Measurements from ENCODE around the gene OR11G2. TPM values are rescaled to one million over a fixed set of nuclear protein-coding genes. Genes with fewer than 3 reads are reported as not detected.
"Not testable (repeated sequence)": the region's sequence is repeated elsewhere in the genome, so short reads cannot be mapped to it uniquely, and the experiment has no call there.

OR11G2 gene
- polyA plus RNA-seq, 1 of the 3 experiments (the other 2 are of a cell fraction): not detected

DNA sequence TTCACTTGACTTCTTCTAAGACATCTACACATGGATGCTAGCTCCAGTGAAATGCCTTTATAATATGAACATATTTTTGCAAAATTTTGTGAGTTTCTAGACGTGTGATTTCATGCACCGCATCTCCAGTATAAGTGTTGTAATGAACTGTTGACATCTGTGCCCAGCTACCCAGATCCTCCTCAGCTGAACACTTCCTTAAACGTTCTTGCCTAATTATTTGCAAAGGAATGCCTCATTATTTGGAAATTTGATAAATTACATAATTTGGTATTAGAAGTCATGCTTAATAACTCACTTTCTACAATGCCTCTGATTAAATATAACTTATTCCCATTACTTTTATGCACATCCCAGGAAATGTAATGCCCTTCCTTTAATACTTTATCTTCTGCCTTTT is 14.0 kb downstream of the OR11G2 start (continued):
- TF ChIP-seq, protein P1, sequence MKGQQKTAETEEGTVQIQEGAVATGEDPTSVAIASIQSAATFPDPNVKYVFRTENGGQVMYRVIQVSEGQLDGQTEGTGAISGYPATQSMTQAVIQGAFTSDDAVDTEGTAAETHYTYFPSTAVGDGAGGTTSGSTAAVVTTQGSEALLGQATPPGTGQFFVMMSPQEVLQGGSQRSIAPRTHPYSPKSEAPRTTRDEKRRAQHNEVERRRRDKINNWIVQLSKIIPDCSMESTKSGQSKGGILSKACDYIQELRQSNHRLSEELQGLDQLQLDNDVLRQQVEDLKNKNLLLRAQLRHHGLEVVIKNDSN (IDR thresholded peaks at IDR 0.05; ENCODE audit: borderline replicate concordance, low read depth): no peak
- TF ChIP-seq RAD21 (IDR thresholded peaks at IDR 0.05; ENCODE audit: low read length) (no peak), SIN3A (IDR thresholded peaks at IDR 0.05; ENCODE audit: borderline replicate concordance, low read depth, low read length) (no peak), NRF1 (IDR thresholded peaks at IDR 0.05; ENCODE audit: low read depth, low read length) (no peak), ZBTB33 (IDR thresholded peaks at IDR 0.05; ENCODE audit: borderline replicate concordance, low read depth) (no peak), MEF2A (IDR thresholded peaks at IDR 0.05; ENCODE audit: borderline replicate concordance, low read depth) (no peak)

- ChIA-PET POLR2A (no interaction called here), CTCF (no interaction called here)
- TF ChIP-seq TAF1 (IDR thresholded peaks at IDR 0.05; ENCODE audit: borderline replicate concordance, low read depth, low read length) (no peak), MEF2A (IDR thresholded peaks at IDR 0.05; ENCODE audit: borderline replicate concordance, low read depth) (no peak), FOXJ3 (CRISPR knock-in tag; IDR thresholded peaks at IDR 0.05) (no peak), TEAD4 (IDR thresholded peaks at IDR 0.05; ENCODE audit: borderline replicate concordance, insufficient read depth) (no peak), FOXM1 (IDR thresholded peaks at IDR 0.05; ENCODE audit: low read depth) (no peak), POLR2AphosphoS5 (IDR thresholded peaks at IDR 0.05; ENCODE audit: low read depth, low read length) (no peak), RFX5 (IDR thresholded peaks at IDR 0.05; ENCODE audit: low read length) (no peak), IRF3 (IDR thresholded peaks at IDR 0.05; ENCODE audit: low read depth, low read length) (no peak), PBX3 (IDR thresholded peaks at IDR 0.05) (no peak), EZH2phosphoT487 (IDR thresholded peaks at IDR 0.05; ENCODE audit: borderline replicate concordance, low read depth) (no peak), GABPA (IDR thresholded peaks at IDR 0.05; ENCODE audit: low read depth) (no peak), RCOR1 (IDR thresholded peaks at IDR 0.05; ENCODE audit: low read length) (no peak), RAD21 (IDR thresholded peaks at IDR 0.05; ENCODE audit: low read length) (no peak), ELF1 (IDR thresholded peaks at IDR 0.05) (no peak), SMC3 (IDR thresholded peaks at IDR 0.05; ENCODE audit: low read depth, low read length) (no peak), MAX (IDR thresholded peaks at IDR 0.05; ENCODE audit: low read depth) (no peak), FOSL2 (IDR thresholded peaks at IDR 0.05; ENCODE audit: borderline replicate concordance, low read depth) (no peak)
- TF ChIP-seq, protein P2, sequence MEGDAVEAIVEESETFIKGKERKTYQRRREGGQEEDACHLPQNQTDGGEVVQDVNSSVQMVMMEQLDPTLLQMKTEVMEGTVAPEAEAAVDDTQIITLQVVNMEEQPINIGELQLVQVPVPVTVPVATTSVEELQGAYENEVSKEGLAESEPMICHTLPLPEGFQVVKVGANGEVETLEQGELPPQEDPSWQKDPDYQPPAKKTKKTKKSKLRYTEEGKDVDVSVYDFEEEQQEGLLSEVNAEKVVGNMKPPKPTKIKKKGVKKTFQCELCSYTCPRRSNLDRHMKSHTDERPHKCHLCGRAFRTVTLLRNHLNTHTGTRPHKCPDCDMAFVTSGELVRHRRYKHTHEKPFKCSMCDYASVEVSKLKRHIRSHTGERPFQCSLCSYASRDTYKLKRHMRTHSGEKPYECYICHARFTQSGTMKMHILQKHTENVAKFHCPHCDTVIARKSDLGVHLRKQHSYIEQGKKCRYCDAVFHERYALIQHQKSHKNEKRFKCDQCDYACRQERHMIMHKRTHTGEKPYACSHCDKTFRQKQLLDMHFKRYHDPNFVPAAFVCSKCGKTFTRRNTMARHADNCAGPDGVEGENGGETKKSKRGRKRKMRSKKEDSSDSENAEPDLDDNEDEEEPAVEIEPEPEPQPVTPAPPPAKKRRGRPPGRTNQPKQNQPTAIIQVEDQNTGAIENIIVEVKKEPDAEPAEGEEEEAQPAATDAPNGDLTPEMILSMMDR (IDR thresholded peaks at IDR 0.05): no peak
- no peak overlapping the region for H3K4me2 ChIP-seq
- H3K27me3 ChIP-seq (ENCODE audit: insufficient read depth): 0 out of 2 replicates have a peak, but pooled peaks cover 5% of the 10 kb centered on the region
- no peaks in the 10 kb centered on the region for H3K9me2 ChIP-seq
- H3K27ac ChIP-seq (ENCODE audit: low read depth in 2 of 2, low read length in 1 of 2): no peak overlapping the region
- no peak overlapping the region for H3K4me3 ChIP-seq (ENCODE audit: low read depth in 2 of 2, low read length in 1 of 2)
- no peaks in the 10 kb centered on the region for H3K79me2 ChIP-seq (ENCODE audit: insufficient read depth)
- H3K36me3 ChIP-seq (replicated peaks in 1 of 2; ENCODE audit: control insufficient read depth in 1 of 2, insufficient read depth in 2 of 2, low read length in 1 of 2): no peaks in the 10 kb centered on the region
- DNase-seq: no peak
- H2AFZ ChIP-seq (ENCODE audit: low read depth): no peak overlapping the region
- H4K20me1 ChIP-seq (ENCODE audit: insufficient read depth): no peaks in the 10 kb centered on the region
- WGBS (ENCODE audit: low lambda C conversion rate): 19% methylated on average over 2 of the region's 2 CpGs
- H3K9me3 ChIP-seq: no peaks in the 10 kb centered on the region; the same call in 1 of the 2 replicates
- no peak overlapping the region for H3K9ac ChIP-seq
- no peaks in the 10 kb centered on the region for H3K4me1 ChIP-seq (ENCODE audit: control insufficient read depth in 1 of 2, insufficient read depth in 2 of 2, low read depth in 1 of 2, low read length in 1 of 2)
- H3F3A ChIP-seq (replicated peaks; ENCODE audit: insufficient read depth): no peaks in the 10 kb centered on the region
These were observed 18.9 kb downstream of the OR11G2 start for GRCh38 chr14:20209595-20209994.

DNA sequence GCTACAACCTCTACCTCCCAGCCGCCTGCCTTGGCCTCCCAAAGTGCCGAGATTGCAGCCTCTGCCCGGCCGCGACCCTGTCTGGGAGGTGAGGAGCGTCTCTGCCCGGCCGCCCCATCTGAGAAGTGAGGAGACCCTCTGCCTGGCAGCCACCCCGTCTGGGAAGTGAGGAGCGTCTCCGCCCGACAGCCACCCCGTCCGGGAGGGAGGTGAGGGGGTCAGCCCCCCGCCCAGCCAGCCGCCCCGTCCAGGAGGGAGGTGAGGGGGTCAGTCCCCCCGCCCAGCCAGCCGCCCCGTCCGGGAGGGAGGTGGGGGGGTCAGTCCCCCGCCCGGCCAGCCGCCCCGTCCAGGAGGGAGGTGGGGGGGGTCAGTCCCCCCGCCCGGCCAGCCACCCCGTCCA is 21.7 kb downstream of the OR11G2 start:
- not testable (repeated sequence) for H3K4me1 ChIP-seq (ENCODE audit: control insufficient read depth in 1 of 2, insufficient read depth in 2 of 2, low read depth in 1 of 2, low read length in 1 of 2)
- no CpG with 5 or more reads among the region's 28 CpGs for WGBS (ENCODE audit: low lambda C conversion rate)

More for the DNA sequence above, 21.7 kb downstream of the OR11G2 start:
- H2AFZ ChIP-seq (ENCODE audit: low read depth); H3K4me2 ChIP-seq; CTCF ChIA-PET; H3F3A ChIP-seq (replicated peaks; ENCODE audit: insufficient read depth); H3K27me3 ChIP-seq (ENCODE audit: insufficient read depth); H3K79me2 ChIP-seq (ENCODE audit: insufficient read depth); POLR2A ChIA-PET; DNase-seq; H3K9ac ChIP-seq; H3K36me3 ChIP-seq (replicated peaks in 1 of 2; ENCODE audit: control insufficient read depth in 1 of 2, insufficient read depth in 2 of 2, low read length in 1 of 2); H4K20me1 ChIP-seq (ENCODE audit: insufficient read depth); H3K9me2 ChIP-seq; H3K27ac ChIP-seq (ENCODE audit: low read depth in 2 of 2, low read length in 1 of 2); H3K4me3 ChIP-seq (ENCODE audit: low read depth in 2 of 2, low read length in 1 of 2); H3K9me3 ChIP-seq: not testable (repeated sequence)

All from SK-N-SH (cell line).